Measurements from ENCODE around the gene PTPRK. TPM values are rescaled to one million over a fixed set of nuclear protein-coding genes. Genes with fewer than 3 reads are reported as not detected.

Gene PTPRK
- total RNA-seq, 1 experiment from 2014 or later, result 94.4 TPM

DNA sequence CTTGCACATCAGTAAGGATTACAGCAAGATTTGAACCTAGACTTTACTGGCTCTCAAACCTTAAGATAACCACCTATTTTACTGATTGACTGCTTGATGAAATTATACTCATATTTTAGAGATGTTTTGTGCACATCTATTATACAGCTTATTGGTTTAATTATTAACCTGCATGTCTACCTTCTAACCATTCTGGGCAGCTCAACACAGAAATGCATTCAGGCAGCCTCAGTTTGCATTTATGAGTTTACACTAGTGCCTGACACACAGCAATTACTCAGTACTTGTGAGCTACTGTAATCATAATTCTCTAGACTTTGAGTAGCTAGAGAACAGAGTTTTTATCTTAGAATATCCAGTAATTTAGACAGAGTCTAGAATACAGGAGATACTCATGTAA is 345.7 kb downstream of the PTPRK start:
- ChIA-PET POLR2A (no interaction called here), CTCF (interaction anchor here (0.9 kb wide), 1 partner anchor 153 kb away, joined by 3 read pairs; no protein-coding TSS in a partner anchor)
- no peaks in the 10 kb centered on the region for H3K36me3 ChIP-seq (ENCODE audit: control insufficient read depth, insufficient read depth, low read length)
- no peak overlapping the region for H3K4me3 ChIP-seq (ENCODE audit: low read depth, low read length)
- intact Hi-C loops (cut with micrococcal nuclease; ENCODE audit: unreplicated experiment), result no loop called here
- peak in 1 of 2 experiments; percentile 5 for DNase-seq
- Mint-ChIP-seq H3K9me3 (ENCODE audit: unreplicated experiment) (no peaks in the 10 kb centered on the region), H3K4me3 (ENCODE audit: unreplicated experiment) (no peak overlapping the region), H3K27ac (ENCODE audit: unreplicated experiment) (no peak overlapping the region), H3K4me1 (ENCODE audit: low read depth, unreplicated experiment) (no peaks in the 10 kb centered on the region), H3K36me3 (ENCODE audit: insufficient read depth, unreplicated experiment) (no peaks in the 10 kb centered on the region), H3K27me3 (ENCODE audit: insufficient read depth, unreplicated experiment) (no peaks in the 10 kb centered on the region)
- H3K9me3 ChIP-seq, result no peaks in the 10 kb centered on the region
- H3K4me1 ChIP-seq, result 0 out of 2 replicates have a peak, but pooled peaks cover 9% of the 10 kb centered on the region
- no peaks in the 10 kb centered on the region for H3K27me3 ChIP-seq (replicated peaks; ENCODE audit: control insufficient read depth, insufficient read depth, low read length)
- TF ChIP-seq, protein P1, sequence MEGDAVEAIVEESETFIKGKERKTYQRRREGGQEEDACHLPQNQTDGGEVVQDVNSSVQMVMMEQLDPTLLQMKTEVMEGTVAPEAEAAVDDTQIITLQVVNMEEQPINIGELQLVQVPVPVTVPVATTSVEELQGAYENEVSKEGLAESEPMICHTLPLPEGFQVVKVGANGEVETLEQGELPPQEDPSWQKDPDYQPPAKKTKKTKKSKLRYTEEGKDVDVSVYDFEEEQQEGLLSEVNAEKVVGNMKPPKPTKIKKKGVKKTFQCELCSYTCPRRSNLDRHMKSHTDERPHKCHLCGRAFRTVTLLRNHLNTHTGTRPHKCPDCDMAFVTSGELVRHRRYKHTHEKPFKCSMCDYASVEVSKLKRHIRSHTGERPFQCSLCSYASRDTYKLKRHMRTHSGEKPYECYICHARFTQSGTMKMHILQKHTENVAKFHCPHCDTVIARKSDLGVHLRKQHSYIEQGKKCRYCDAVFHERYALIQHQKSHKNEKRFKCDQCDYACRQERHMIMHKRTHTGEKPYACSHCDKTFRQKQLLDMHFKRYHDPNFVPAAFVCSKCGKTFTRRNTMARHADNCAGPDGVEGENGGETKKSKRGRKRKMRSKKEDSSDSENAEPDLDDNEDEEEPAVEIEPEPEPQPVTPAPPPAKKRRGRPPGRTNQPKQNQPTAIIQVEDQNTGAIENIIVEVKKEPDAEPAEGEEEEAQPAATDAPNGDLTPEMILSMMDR (IDR thresholded peaks at IDR 0.05; ENCODE audit: insufficient read depth in 1 of 2, low read depth in 1 of 2, low read length in 1 of 2, severe bottlenecking in 1 of 2, unreplicated experiment in 1 of 2), result no peak
- BruUV-seq (replicated peaks), result no TSS peak

DNA sequence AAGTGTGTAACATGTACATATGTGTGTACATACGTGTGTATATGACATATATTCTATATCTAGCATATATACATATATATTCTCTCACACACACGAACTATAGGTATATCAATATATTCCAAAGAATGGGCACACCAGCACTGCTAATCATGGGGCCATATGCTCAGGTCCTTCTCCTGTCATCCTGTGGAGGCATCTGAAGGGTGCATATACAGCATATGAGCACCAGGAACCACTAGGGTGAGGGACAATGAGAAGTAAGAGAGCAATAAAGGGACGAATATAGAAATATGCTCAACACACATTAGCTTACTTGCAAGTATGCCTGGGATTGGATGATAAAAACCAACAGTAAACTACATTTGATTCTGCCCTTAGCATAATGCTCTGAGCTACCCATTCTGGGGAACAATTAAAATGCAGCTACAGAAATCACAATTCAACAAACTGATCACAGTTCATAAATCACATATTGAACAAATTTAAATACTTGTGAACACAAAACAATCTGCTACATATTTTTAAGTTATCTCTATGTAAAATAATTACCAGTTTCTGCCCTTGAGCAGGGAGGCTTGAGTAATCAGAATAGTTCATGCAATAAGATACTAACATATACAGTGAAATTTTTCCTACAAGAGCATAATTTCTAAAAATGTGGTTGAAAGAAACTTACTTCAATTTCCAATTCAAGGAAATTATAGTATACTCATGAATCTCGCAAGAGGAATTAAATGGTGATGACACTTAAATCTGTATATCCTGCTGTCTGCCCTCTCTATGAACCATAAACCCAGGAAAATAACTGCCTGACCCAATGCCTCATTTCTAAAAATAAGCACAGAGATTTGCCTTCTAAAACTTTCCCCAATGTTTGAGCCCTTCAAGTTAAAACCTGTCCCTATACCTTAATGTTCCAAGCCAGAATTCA is 347.4 kb downstream of the PTPRK start:
- no peaks in the 10 kb centered on the region for H3K27me3 Mint-ChIP-seq (ENCODE audit: insufficient read depth, unreplicated experiment)
- CTCF ChIA-PET, result interaction anchor here (0.6 kb wide), 1 partner anchor 133 kb away, joined by 3 read pairs; no protein-coding TSS in a partner anchor
- H3K4me1 ChIP-seq, result 0 out of 2 replicates have a peak, but pooled peaks cover 9% of the 10 kb centered on the region
- POLR2A ChIA-PET, result no interaction called here
- TF ChIP-seq, protein P1 (IDR thresholded peaks at IDR 0.05; ENCODE audit: insufficient read depth in 1 of 2, low read depth in 1 of 2, low read length in 1 of 2, severe bottlenecking in 1 of 2, unreplicated experiment in 1 of 2), result no peak
- DNase-seq, result no peak
- no peaks in the 10 kb centered on the region for H3K4me1 Mint-ChIP-seq (ENCODE audit: low read depth, unreplicated experiment)
- H3K4me3 ChIP-seq (ENCODE audit: low read depth, low read length), result no peak overlapping the region
- intact Hi-C loops (cut with micrococcal nuclease; ENCODE audit: unreplicated experiment), result no loop called here
- no TSS peak for BruUV-seq (replicated peaks)
- no peaks in the 10 kb centered on the region for H3K9me3 Mint-ChIP-seq (ENCODE audit: unreplicated experiment)
- no peak overlapping the region for H3K27ac Mint-ChIP-seq (ENCODE audit: unreplicated experiment)
- H3K36me3 Mint-ChIP-seq (ENCODE audit: insufficient read depth, unreplicated experiment), result no peaks in the 10 kb centered on the region
- no peak overlapping the region for H3K4me3 Mint-ChIP-seq (ENCODE audit: unreplicated experiment)
- no peaks in the 10 kb centered on the region for H3K36me3 ChIP-seq (ENCODE audit: control insufficient read depth, insufficient read depth, low read length)
- H3K27me3 ChIP-seq (replicated peaks; ENCODE audit: control insufficient read depth, insufficient read depth, low read length), result no peaks in the 10 kb centered on the region
- no peaks in the 10 kb centered on the region for H3K9me3 ChIP-seq

DNA sequence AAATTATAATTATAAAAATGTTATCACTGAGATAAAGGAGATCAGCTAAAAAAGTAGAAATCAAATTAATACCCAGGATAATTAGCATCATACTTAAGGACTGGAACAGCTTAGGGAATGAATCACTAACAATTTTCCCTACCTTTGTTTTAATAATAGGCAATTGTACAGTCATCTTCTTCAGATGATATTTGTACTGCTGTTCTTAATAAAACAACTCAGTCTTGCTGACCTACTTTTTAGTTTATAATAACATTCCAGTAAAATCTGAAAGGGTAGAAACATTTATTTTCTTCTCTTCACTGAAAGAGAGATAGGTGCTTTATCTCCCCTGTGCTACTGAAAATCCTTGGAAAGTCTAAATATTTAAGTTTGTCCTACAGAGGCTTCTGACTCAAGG is 348.3 kb downstream of the PTPRK start:
- H3K36me3 ChIP-seq (ENCODE audit: control insufficient read depth, insufficient read depth, low read length), result no peaks in the 10 kb centered on the region
- no TSS peak for BruUV-seq (replicated peaks)
- POLR2A ChIA-PET, result no interaction called here

More for the DNA sequence above, 348.3 kb downstream of the PTPRK start:
- H3K4me3 Mint-ChIP-seq (ENCODE audit: unreplicated experiment), result no peak overlapping the region
- no peaks in the 10 kb centered on the region for H3K9me3 Mint-ChIP-seq (ENCODE audit: unreplicated experiment)
- Histone ChIP-seq H3K4me3 (ENCODE audit: low read depth, low read length) (no peak overlapping the region), H3K4me1 (0 out of 2 replicates have a peak, but pooled peaks cover 9% of the 10 kb centered on the region), H3K9me3 (no peaks in the 10 kb centered on the region), H3K27me3 (replicated peaks; ENCODE audit: control insufficient read depth, insufficient read depth, low read length) (no peaks in the 10 kb centered on the region)
- no peaks in the 10 kb centered on the region for H3K27me3 Mint-ChIP-seq (ENCODE audit: insufficient read depth, unreplicated experiment)
- H3K36me3 Mint-ChIP-seq (ENCODE audit: insufficient read depth, unreplicated experiment), result no peaks in the 10 kb centered on the region
- no peak overlapping the region for H3K27ac Mint-ChIP-seq (ENCODE audit: unreplicated experiment)
- no peak for DNase-seq
- CTCF ChIA-PET, result no interaction called here
- intact Hi-C loops (cut with micrococcal nuclease; ENCODE audit: unreplicated experiment), result no loop called here
- TF ChIP-seq, protein P1 (IDR thresholded peaks at IDR 0.05; ENCODE audit: insufficient read depth in 1 of 2, low read depth in 1 of 2, low read length in 1 of 2, severe bottlenecking in 1 of 2, unreplicated experiment in 1 of 2), result no peak
- H3K4me1 Mint-ChIP-seq (ENCODE audit: low read depth, unreplicated experiment), result no peaks in the 10 kb centered on the region

Data from Caco-2 (cell line).